LNCAP (cell line): ENCODE data around the gene DPP8.

Experiments used
- CTCF ChIP-seq: fragments of 450-650 bp; IDR thresholded peaks from 2 replicates; pipeline ENCODE4 v1.5.1; 2017; ENCODE audit warnings: mild to moderate bottlenecking

Gene DPP8

GRCh38 chr15:65516997-65517865 lies at the start of gene DPP8:
TSS of gene DPP8 (minus strand) at chr15:65517689. CDS start at chr15:65512553, 5,136 bp downstream.
- TF ChIP-seq CTCF = peak; percentile 95

GRCh38 chr15:65561934-65562333 lies 44.4 kb upstream of the DPP8 start:
- TF ChIP-seq CTCF = no peak

GRCh38 chr15:65559941-65560340 lies 42.5 kb upstream of the DPP8 start:
- TF ChIP-seq CTCF = no peak

GRCh38 chr15:65558997-65559760 lies 41.7 kb upstream of the DPP8 start:
- TF ChIP-seq CTCF = no peak

GRCh38 chr15:65558336-65558735 lies 40.8 kb upstream of the DPP8 start:
- TF ChIP-seq CTCF = no peak

- TF ChIP-seq CTCF = no peak
These were observed 39.1 kb upstream of the DPP8 start for GRCh38 chr15:65556622-65557021.

GRCh38 chr15:65553691-65554090 lies 36.2 kb upstream of the DPP8 start:
- no peak for TF ChIP-seq CTCF
